Liver (tissue), 3 donors: ENCODE measurements around the gene GFM1.

Experiments
- CTCF ChIP-seq: fragments of 150-350 bp; IDR thresholded peaks from 2 replicates; pipeline ENCODE4 v1.5.1; 2017; ENCODE audit warnings: improper control_type of control experiment, low read depth, low read length; ENCODE audit not compliant: missing input control
- GABPA ChIP-seq, 2 donors: IDR thresholded peaks in 1 of 2; conservative IDR thresholded peaks in 1 of 2; 2 replicates each; pipeline ENCODE4 v1.6.1; 2016; ENCODE audit warnings: antibody characterized with exemption in 2 of 2, mild to moderate bottlenecking in 1 of 2, moderate library complexity in 1 of 2
- JUND ChIP-seq, 2 donors: IDR thresholded peaks; 2 replicates each; pipeline ENCODE4 v1.6.1; 2016; ENCODE audit warnings: antibody characterized with exemption in 2 of 2
- MAX ChIP-seq: IDR thresholded peaks from 2 replicates; pipeline ENCODE4 v1.6.1; 2016; ENCODE audit warnings: antibody characterized with exemption
- NR2F2 ChIP-seq: IDR thresholded peaks from 2 replicates; pipeline ENCODE4 v1.6.1; 2016; ENCODE audit warnings: antibody characterized with exemption
- TAF1 ChIP-seq: conservative IDR thresholded peaks from 2 replicates; pipeline ENCODE4 v1.6.1; 2016; ENCODE audit warnings: antibody characterized with exemption, mild to moderate bottlenecking
- TF ChIP-seq, protein P1 (sequence below): IDR thresholded peaks from 2 replicates; pipeline ENCODE4 v1.6.1; 2016; ENCODE audit warnings: antibody characterized with exemption, mild to moderate bottlenecking
- donor health status: healthy.
- donor health status: healthy.

DNA sequence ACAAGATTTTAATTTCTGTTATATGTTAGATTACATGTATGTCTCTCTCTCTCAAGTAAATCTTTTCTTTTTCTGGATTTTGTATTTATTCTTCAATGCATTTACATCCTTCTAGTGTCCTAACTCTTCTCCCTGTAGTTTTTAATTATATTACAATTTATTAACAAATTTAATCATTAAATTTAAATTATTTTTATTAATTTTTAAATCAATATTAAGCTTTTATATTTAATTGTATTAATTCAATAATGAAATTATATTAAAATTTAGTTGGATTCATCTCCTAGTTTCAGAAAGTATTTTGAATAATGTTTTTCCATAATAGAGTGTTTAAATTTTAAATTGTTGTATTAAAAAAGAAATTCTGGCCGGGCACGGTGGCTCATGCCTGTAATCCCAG, 43.5 kb upstream of the GFM1 start:
- TF ChIP-seq MAX, result no peak
- TF ChIP-seq CTCF, result no peak
- TF ChIP-seq, protein P1, sequence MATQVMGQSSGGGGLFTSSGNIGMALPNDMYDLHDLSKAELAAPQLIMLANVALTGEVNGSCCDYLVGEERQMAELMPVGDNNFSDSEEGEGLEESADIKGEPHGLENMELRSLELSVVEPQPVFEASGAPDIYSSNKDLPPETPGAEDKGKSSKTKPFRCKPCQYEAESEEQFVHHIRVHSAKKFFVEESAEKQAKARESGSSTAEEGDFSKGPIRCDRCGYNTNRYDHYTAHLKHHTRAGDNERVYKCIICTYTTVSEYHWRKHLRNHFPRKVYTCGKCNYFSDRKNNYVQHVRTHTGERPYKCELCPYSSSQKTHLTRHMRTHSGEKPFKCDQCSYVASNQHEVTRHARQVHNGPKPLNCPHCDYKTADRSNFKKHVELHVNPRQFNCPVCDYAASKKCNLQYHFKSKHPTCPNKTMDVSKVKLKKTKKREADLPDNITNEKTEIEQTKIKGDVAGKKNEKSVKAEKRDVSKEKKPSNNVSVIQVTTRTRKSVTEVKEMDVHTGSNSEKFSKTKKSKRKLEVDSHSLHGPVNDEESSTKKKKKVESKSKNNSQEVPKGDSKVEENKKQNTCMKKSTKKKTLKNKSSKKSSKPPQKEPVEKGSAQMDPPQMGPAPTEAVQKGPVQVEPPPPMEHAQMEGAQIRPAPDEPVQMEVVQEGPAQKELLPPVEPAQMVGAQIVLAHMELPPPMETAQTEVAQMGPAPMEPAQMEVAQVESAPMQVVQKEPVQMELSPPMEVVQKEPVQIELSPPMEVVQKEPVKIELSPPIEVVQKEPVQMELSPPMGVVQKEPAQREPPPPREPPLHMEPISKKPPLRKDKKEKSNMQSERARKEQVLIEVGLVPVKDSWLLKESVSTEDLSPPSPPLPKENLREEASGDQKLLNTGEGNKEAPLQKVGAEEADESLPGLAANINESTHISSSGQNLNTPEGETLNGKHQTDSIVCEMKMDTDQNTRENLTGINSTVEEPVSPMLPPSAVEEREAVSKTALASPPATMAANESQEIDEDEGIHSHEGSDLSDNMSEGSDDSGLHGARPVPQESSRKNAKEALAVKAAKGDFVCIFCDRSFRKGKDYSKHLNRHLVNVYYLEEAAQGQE, result no peak
- no peak for TF ChIP-seq GABPA (IDR thresholded peaks at IDR 0.05 in 1 of 2, conservative IDR thresholded peaks at IDR 0.05 in 1 of 2)
- TF ChIP-seq NR2F2, result no peak
- TF ChIP-seq JUND (IDR thresholded peaks at IDR 0.05), result no peak
- TF ChIP-seq TAF1, result no peak
